ENCODE data around the gene CLRN3.

GRCh38 chr10:127888521-127889312 lies 4.0 kb downstream of the CLRN3 start:
- TF ChIP-seq POLR2A (IDR thresholded peaks at IDR 0.05) (no peak), CTCF (IDR thresholded peaks at IDR 0.05) (no peak), POLR2AphosphoS5 (IDR thresholded peaks at IDR 0.05) (no peak)

All from breast epithelium (tissue), 3 donors.